Stimulated activated CD4-positive, alpha-beta T cell treated with anti-CD3 and anti-CD28 coated beads, Interleukin-1b, Interleukin-23, amount 100 ng/mL, for 4 hours (primary cell): ENCODE data around the gene CADM1.

Source experiments
- DNase-seq, 2 donors: peaks; one replicate each; pipeline ENCODE4 v3.0.0-alpha.2; 2020; ENCODE audit warnings: low read depth in 2 of 2

Gene CADM1

DNA sequence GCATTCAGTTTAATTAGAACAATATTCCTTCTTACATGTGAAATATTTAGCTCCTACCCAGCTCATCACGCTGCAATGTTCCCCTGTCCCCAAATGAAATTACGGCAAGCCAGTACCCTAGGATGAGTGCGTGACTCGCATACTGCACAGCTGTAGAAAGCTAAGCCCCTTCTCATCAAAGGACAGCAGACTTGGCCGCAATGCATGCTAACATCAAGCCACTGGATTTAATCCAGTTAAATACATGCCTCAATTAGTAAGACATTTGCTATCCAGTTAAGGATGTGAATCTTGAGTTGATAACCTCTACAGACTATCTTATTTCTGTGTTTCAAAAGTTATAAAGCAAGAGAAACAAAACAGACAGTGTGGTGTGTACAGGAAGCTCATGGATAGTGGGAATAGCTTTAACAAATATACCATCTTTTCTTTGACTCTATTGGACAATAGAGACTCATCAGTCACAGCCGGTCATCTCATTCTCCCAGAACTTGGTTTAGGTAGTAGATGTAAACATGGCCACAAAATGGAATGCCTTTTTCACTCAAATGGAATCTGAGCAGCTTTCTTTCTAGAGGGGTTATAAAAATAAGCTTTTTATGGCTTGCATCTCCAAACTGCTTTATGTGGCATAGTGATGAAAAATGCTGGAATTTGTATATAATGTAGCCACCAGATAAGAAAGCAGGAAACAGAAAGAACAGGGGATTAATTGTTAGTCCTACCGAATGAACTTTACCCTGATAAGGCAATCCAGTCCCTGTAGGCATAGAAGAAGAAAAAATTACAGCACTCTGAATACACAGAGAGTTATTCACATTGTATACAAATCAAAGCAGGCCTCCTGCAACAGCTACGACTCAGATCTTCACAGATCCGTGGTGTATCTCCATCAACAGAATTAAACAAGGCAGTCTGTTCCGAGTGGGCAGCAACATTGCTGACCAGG, 224.1 kb downstream of the CADM1 start:
- DNase-seq: no peak

GRCh38 chr11:115276799-115277198, 227.4 kb downstream of the CADM1 start:
- no peak for DNase-seq

DNA sequence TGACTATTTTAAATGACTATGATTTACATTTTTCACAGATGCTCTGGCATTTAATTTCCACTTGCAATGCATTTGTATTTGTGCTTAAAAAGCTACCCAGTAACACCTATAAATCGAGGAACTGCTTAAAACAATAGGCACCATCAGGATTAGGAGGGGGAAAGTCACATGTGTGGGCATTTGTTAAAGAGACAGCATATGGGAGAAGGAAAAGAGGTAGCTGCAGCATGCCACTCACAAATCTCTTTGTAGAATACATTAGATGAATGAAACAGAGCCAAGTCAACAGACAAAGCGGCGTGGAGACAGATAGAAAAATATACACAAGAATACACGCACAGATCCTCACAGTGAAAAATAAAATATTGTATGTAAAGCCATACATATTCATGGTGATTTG, 228.0 kb downstream of the CADM1 start:
- no peak for DNase-seq

GRCh38 chr11:115275045-115275444, 229.2 kb downstream of the CADM1 start:
- no peak for DNase-seq

- no peak for DNase-seq
These were observed 231.3 kb downstream of the CADM1 start for GRCh38 chr11:115272925-115273324.

GRCh38 chr11:115271643-115272042, 232.6 kb downstream of the CADM1 start:
- no peak for DNase-seq

GRCh38 chr11:115269191-115269950, 234.8 kb downstream of the CADM1 start:
- DNase-seq: no peak

- no peak for DNase-seq
These were observed 236.3 kb downstream of the CADM1 start for GRCh38 chr11:115267871-115268270.

GRCh38 chr11:115267238-115267781, 236.9 kb downstream of the CADM1 start:
- no peak for DNase-seq

DNA sequence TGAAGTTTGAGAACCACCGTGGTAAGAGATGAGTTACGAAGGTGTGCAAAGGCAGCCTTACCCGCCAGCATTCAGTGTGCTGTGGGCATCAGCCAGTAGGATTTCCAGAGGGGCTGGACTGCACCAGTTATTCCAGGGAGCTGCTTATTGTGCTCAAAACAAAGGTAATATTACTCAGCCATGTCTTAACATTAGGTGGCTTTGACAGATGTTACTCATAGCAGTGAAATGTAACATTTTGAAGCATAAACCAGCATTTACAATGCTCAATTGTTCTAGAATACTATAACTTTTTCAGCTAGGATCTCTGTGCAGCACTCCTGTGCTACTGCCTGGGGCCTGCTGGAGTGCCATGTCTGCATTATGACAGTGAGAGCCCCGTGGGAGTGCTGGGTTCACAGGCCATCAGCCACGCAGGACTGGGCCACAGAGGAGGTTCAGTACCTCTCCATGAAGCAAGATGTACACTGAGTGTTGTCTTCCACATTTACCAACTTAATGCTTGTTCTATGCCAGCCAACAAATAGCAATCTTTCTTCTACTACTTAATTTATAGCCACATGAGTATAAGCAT, 238.1 kb downstream of the CADM1 start:
- no peak for DNase-seq

- no peak for DNase-seq
These were observed 240.2 kb downstream of the CADM1 start for GRCh38 chr11:115263799-115264656.

DNA sequence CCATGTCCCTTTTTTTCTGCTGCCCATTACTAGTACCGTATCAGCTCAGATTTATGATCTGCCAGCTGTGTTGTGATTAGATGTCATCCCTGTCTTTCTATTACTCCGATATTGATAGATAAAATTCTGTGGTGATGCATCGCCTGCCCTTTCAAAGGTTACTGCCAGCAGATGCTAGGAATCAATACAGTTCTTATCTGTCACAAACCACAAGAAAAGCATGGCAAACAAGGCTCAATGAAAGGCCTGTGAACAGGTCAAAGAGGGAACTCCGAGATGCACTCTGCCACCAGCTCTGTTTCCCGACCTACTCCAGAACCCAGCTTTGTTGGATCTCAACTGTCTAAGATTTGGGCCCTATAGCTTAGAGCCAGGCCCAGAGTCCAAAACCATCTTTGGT, 246.0 kb downstream of the CADM1 start:
- no peak for DNase-seq

DNA sequence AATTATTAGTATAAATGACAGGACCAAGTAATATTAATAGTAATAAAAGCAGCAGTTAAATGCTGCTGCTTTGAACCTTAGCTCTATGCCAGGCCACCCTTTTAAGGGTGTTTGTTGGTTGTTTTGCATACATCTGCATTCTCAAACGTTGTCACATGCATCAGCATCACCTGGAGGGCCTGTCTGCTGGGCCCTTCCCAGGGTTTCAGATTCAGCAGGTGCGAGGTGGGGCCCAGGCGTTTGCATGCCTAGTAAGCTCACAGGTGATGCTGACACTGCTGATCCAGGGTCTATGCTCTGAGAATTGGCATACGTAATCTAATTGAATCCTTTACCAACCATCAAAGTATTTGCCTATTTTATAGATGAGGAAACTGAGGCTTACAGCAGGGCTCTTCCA, 246.5 kb downstream of the CADM1 start:
- DNase-seq: no peak

- DNase-seq: no peak
These were observed 246.9 kb downstream of the CADM1 start for GRCh38 chr11:115257270-115257669.

GRCh38 chr11:115256397-115257197, 247.6 kb downstream of the CADM1 start:
- DNase-seq: no peak

DNA sequence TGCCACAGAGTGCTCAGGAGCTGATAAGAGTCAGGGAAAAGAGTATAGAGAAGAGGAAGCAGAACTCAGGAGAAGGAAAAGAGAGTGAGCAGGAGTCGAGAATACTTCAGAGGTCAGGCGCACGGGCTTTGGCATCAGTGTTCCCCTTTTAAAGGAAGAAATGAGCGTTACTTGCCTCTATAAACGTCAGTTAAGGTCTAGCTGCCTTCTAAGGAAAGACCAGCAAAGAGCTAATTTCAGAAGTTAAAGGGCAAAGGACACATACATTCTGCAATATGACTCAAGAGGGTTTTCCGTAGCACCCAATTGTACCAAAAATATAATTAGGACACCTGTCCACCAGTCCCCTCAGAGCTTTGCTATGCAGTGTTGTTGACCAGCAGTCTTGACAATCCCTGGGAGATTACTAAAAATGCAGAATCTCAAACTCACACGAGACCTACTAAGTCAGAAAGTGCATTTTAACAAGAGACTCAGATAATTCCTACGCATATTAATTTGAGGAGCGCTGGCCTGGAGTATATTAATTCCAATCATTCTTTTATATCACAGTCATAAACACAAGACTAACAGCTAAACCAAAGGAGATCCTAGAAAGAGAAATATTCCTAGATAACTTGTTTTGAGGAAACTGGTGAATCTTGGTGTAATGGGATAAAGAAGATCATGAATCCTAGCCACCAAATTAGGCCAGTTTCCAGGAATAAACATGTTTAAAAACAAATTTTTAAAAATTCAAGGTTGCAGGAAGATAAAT, 249.0 kb downstream of the CADM1 start:
- no peak for DNase-seq

DNA sequence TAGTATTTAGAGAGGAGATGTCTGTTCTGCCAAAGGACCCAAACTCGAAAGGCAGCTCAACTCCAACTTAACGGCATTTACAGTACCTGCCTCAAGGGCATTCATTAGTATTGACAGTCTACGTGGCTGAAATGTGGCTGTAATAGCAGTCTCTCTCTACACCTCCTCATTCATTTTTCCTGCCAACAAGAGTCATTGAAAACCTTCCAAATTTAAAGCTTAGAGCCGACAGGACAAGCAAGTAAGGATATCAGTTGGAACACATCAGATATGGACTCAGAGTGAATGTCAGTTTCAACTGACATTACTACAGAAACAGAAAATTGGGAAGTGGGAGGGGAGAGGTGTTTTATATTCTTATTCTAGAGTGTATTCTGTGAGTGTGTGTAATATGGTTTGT, 253.1 kb downstream of the CADM1 start:
- DNase-seq: no peak

DNA sequence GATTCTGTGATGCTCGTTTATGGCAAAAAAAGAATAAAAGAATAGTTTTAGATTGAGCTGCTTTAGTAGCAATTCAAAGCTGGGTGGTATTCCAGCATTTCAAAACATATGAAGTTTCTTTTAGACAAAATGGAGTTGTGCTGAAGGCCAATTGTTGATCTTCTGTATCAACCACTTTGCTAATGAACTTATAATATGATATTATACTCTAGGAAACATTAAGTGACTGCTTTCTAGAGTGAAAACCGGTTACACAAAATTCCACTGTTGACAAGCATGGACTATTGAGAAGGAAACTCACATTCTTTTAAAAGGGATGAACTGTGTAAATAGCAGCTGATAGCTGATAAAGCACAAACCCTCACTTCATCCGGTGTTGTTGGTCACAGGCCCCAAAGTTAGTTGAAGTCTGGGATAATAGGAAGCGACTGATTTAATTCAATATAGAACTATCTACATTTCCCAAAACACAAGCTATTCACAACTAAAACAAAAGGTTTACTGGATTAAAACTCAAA, 255.1 kb downstream of the CADM1 start:
- no peak for DNase-seq

DNA sequence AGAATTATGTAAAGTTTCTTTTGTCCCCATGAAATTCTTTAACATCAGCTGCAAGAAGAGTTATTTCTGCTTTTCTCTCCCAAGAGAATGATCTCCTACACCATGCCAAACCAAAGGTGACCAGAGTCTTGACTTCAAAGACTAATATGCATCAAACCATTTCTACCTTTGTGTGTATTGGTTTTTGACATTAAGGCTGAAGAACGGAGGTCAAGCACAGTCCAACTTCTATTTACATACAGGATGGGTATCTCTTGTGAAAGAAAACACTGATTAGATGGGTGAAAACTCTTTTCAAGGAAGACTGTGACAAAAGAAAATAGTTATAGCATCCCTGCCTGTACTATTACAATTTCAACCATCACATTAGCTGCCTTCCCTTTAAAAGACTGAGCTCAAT, 256.3 kb downstream of the CADM1 start:
- no peak for DNase-seq

DNA sequence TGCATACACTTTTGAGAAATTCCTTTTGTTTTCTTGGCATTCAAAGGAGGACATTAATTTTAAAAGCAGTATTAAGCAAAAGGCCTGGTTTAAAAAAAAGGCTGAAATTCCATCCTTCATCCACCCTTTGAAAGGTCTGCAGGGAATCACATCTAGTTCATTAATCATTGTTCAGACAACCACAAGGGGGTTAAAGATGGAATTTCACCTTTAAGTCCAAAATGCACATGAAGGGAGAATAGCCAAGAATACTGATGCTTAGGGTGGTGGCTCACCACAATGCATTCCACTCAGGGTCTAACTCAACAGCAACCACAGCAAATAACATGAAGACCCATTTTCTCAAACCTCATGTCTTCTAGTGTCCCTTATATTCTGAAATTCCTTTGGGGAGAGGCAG, 256.9 kb downstream of the CADM1 start:
- no peak for DNase-seq
